Gastrocnemius medialis (tissue), 4 donors: ENCODE results near the gene AFG1L. TPM values are rescaled to one million over a fixed set of nuclear protein-coding genes. Genes with fewer than 3 reads are reported as not detected.
"Not testable (repeated sequence)": the region's sequence is repeated elsewhere in the genome, so short reads cannot be mapped to it uniquely, and the experiment has no call there.

Source experiments
- ATAC-seq, 2 donors: fragments of 150-250 bp; one replicate each; pipeline ENCODE4 v1.9.1; 2016
- DNase-seq, 2 donors: peaks; one replicate each; pipeline ENCODE4 v3.0.0-alpha.2; 2019
- H3K27ac ChIP-seq, 4 donors: fragments of 200-600 bp; sonication (generic); 1 replicate in 1 of 4; 2 replicates in 3 of 4; pipeline ENCODE4 v1.5.1; 2016 to 2018; ENCODE audit warnings: mild to moderate bottlenecking in 2 of 4, moderate library complexity in 1 of 4
- H3K27me3 ChIP-seq, 3 donors: fragments of 200-600 bp; sonication (generic) in 2 of 3; 1 replicate in 1 of 3; 2 replicates in 2 of 3; pipeline versions ENCODE4 v1.5.1 to v1.6.0; 2016 to 2019; ENCODE audit warnings: mild to moderate bottlenecking in 1 of 3, moderate library complexity in 1 of 3
- H3K36me3 ChIP-seq, 2 donors: fragments of 200-600 bp; sonication (generic) in 1 of 2; one replicate each; pipeline ENCODE4 v1.5.1; 2017 to 2018
- H3K4me1 ChIP-seq, 2 donors: fragments of 200-600 bp; sonication (generic) in 1 of 2; one replicate each; pipeline ENCODE4 v1.5.1; 2016 to 2017; ENCODE audit warnings: mild to moderate bottlenecking in 2 of 2
- H3K4me3 ChIP-seq, 4 donors: fragments of 200-600 bp; sonication (generic) in 3 of 4; 1 replicate in 1 of 4; 2 replicates in 3 of 4; pipeline ENCODE4 v1.5.1; 2016 to 2019; ENCODE audit warnings: mild to moderate bottlenecking in 2 of 4
- H3K9me3 ChIP-seq, 3 donors: fragments of 200-600 bp; sonication (generic) in 2 of 3; 1 replicate in 1 of 3; 2 replicates in 2 of 3; pipeline ENCODE4 v1.5.1; 2016 to 2019
- POLR2A ChIP-seq, 2 donors: fragments of 450-650 bp; IDR thresholded peaks; one replicate each; pipeline ENCODE4 v1.6.1; 2017; ENCODE audit warnings: antibody characterized with exemption in 2 of 2, mild to moderate bottlenecking in 2 of 2, moderate library complexity in 2 of 2
- in situ Hi-C, 4 donors: fragments of 200-750 bp; cut with MboI; loops; one replicate each; pipeline versions ENCODE4 v1.15.0 to v1.8.0; 2017; ENCODE audit warnings: low sequenced_read_pairs in 4 of 4
- intact Hi-C: fragments of 100-400 bp; cut with DNase I; formaldehyde crosslinking; loops from one replicate; pipeline ENCODE4 v1.15.1; 2023; ENCODE audit warnings: low total_unique reads
- total RNA-seq, 4 donors: library from RNA; depleted of rRNA; stranded (reverse); fragments of >200 nt; gene quantifications; one replicate each; pipeline versions ENCODE4 v1.1.0 to v1.2.3, GENCODE V29; 2016
- TF ChIP-seq, protein P1 (sequence below), 5 experiments: fragments of 450-650 bp in 3 of 5; fragments of 200-600 bp in 2 of 5; sonication (generic) in 2 of 5; IDR thresholded peaks in 4 of 5; conservative IDR thresholded peaks in 1 of 5; 1 replicate in 4 of 5; 2 replicates in 1 of 5; pipeline ENCODE4 v1.5.1; 2016 to 2019; ENCODE audit warnings: antibody characterized with exemption in 5 of 5, mild to moderate bottlenecking in 3 of 5, moderate library complexity in 3 of 5

The AFG1L gene
- total RNA-seq, 4 donors from 2014 or later, result 2.1 to 7.0 (median 2.6) TPM

- Histone ChIP-seq H3K4me1 (no peaks in the 10 kb centered on the region), H3K27ac (no peak overlapping the region), H3K36me3 (no peaks in the 10 kb centered on the region), H3K9me3 (no peaks in the 10 kb centered on the region), H3K4me3 (no peak overlapping the region), H3K27me3 (no peaks in the 10 kb centered on the region)
- intact Hi-C loops (no loop called here), in situ Hi-C loops (no loop called here)
- ATAC-seq, result no peak
- no peak for DNase-seq
- TF ChIP-seq POLR2A (IDR thresholded peaks at IDR 0.05), result no peak
- TF ChIP-seq, protein P1, sequence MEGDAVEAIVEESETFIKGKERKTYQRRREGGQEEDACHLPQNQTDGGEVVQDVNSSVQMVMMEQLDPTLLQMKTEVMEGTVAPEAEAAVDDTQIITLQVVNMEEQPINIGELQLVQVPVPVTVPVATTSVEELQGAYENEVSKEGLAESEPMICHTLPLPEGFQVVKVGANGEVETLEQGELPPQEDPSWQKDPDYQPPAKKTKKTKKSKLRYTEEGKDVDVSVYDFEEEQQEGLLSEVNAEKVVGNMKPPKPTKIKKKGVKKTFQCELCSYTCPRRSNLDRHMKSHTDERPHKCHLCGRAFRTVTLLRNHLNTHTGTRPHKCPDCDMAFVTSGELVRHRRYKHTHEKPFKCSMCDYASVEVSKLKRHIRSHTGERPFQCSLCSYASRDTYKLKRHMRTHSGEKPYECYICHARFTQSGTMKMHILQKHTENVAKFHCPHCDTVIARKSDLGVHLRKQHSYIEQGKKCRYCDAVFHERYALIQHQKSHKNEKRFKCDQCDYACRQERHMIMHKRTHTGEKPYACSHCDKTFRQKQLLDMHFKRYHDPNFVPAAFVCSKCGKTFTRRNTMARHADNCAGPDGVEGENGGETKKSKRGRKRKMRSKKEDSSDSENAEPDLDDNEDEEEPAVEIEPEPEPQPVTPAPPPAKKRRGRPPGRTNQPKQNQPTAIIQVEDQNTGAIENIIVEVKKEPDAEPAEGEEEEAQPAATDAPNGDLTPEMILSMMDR (IDR thresholded peaks at IDR 0.05 in 4 of 5, conservative IDR thresholded peaks at IDR 0.05 in 1 of 5), result no peak
These were observed 148.1 kb downstream of the AFG1L start for GRCh38 chr6:108442770-108443520.

DNA sequence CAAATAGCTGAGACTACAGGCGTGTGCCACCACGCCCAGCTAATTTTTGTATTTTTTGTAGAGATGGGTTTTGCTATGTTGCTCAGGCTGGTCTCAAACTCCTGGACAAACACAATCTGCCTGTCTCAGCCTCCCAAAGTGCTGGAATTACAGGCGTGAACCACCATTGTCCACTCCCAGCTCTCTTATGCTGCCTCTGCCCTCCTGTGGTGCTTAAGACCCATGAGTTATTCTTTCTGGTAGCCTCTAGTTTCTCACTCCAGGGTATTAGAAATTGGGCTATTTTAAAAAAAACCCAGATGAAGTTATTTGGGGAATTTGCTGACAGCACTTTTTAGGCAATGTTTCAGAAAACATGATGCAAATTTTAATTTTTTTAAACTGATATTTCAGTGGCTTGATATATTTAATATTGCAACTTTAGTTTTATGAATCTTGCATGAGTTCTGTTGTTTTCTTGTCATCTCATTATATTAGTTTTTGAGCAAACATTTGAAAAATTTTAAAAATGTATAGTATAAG is 151.8 kb downstream of the AFG1L start:
- in situ Hi-C loops (no loop called here), intact Hi-C loops (no loop called here)
- TF ChIP-seq, protein P1 (IDR thresholded peaks at IDR 0.05 in 4 of 5, conservative IDR thresholded peaks at IDR 0.05 in 1 of 5), result no peak
- TF ChIP-seq POLR2A (IDR thresholded peaks at IDR 0.05), result no peak
- ATAC-seq (no peak), DNase-seq (no peak)
- Histone ChIP-seq H3K36me3 (no peaks in the 10 kb centered on the region), H3K4me3 (no peak overlapping the region), H3K27ac (no peak overlapping the region), H3K4me1 (no peaks in the 10 kb centered on the region), H3K27me3 (no peaks in the 10 kb centered on the region), H3K9me3 (no peaks in the 10 kb centered on the region)

DNA sequence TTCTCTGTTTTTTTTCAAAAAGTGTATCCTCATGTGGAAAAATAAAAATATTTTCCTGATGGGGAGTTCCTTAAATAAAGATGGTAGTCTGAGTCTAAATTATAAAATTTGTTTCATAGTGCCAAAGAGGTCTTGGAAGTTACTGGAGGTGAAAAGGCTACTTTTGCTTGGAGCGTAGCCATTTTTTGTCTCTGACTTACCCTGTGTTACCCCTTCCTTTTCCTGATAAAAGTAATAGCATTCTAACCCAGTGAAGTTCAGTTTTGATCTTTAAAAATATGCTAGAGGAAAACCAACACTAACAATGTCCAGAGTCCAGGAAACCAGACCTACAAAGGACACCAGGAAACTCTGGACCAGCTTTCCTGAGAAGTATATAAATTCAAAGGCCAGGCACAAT is 153.6 kb downstream of the AFG1L start:
- H3K36me3 ChIP-seq, result no peaks in the 10 kb centered on the region
- intact Hi-C loops, result no loop called here
- in situ Hi-C loops, result no loop called here
- no peak overlapping the region for H3K27ac ChIP-seq
- H3K4me3 ChIP-seq, result no peak overlapping the region
- TF ChIP-seq POLR2A (IDR thresholded peaks at IDR 0.05), result no peak
- TF ChIP-seq, protein P1 (IDR thresholded peaks at IDR 0.05 in 4 of 5, conservative IDR thresholded peaks at IDR 0.05 in 1 of 5), result no peak
- no peaks in the 10 kb centered on the region for H3K9me3 ChIP-seq
- no peak for ATAC-seq
- peaks cover 7 to 14% of the 10 kb centered on the region in 2 donors for H3K4me1 ChIP-seq
- H3K27me3 ChIP-seq, result no peaks in the 10 kb centered on the region
- no peak for DNase-seq

DNA sequence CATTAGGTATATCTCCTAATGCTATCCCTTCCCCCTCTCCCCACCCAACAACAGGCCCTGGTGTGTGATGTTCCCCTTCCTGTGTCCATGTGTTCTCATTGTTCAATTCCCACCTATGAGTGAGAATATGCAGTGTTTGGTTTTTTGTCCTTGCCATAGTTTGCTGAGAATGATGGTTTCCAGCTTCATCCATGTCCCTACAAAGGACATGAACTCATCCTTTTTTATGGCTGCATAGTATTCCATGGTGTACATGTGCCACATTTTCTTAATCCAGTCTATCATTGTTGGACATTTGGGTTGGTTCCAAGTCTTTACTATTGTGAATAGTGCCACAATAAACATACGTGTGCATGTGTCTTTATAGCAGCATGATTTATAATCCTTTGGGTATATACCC is 154.9 kb downstream of the AFG1L start:
- peaks cover 7 to 16% of the 10 kb centered on the region in 2 donors for H3K4me1 ChIP-seq
- H3K9me3 ChIP-seq, DNase-seq, H3K27ac ChIP-seq, H3K36me3 ChIP-seq, ATAC-seq, H3K4me3 ChIP-seq, in situ Hi-C loops, H3K27me3 ChIP-seq, intact Hi-C loops: not testable (repeated sequence)

DNA sequence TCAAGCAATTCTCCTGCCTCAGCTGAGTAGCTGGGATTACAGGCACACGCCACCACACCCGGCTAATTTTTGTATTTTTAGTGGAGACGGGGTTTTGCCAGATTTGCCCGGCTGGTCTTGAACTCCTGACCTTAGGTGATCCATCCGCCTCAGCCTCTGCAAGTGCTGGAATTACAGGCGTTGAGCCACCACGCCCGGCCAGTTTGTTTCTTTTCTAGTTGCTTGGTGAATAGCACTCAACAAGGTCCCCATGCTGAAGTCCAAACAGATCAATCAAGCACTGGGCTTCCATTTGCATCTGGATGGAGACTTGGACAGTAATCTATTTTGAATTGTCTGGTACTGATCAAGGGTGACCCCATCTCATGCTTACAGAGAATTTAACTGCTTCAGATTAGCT is 157.0 kb downstream of the AFG1L start:
- intact Hi-C loops (no loop called here), in situ Hi-C loops (no loop called here)
- peaks cover 7 to 24% of the 10 kb centered on the region in 2 donors for H3K4me1 ChIP-seq
- no peaks in the 10 kb centered on the region for H3K36me3 ChIP-seq
- no peaks in the 10 kb centered on the region for H3K9me3 ChIP-seq
- no peaks in the 10 kb centered on the region for H3K27me3 ChIP-seq
- no peak overlapping the region for H3K27ac ChIP-seq
- DNase-seq (no peak), ATAC-seq (no peak)
- no peak overlapping the region for H3K4me3 ChIP-seq
- TF ChIP-seq POLR2A (IDR thresholded peaks at IDR 0.05), result no peak
- TF ChIP-seq, protein P1 (IDR thresholded peaks at IDR 0.05 in 4 of 5, conservative IDR thresholded peaks at IDR 0.05 in 1 of 5), result no peak
